ENCODE results near the gene IPCEF1.
A peak's percentile ranks its signal among the peaks of the same experiment; 100 is the strongest.

IPCEF1 gene

GRCh38 chr6:154154389-154154967 is 202.1 kb downstream of the IPCEF1 start:
- peak; percentile 61 for DNase-seq (ENCODE audit: extremely low read depth, low read depth)
- TF ChIP-seq, protein P1, sequence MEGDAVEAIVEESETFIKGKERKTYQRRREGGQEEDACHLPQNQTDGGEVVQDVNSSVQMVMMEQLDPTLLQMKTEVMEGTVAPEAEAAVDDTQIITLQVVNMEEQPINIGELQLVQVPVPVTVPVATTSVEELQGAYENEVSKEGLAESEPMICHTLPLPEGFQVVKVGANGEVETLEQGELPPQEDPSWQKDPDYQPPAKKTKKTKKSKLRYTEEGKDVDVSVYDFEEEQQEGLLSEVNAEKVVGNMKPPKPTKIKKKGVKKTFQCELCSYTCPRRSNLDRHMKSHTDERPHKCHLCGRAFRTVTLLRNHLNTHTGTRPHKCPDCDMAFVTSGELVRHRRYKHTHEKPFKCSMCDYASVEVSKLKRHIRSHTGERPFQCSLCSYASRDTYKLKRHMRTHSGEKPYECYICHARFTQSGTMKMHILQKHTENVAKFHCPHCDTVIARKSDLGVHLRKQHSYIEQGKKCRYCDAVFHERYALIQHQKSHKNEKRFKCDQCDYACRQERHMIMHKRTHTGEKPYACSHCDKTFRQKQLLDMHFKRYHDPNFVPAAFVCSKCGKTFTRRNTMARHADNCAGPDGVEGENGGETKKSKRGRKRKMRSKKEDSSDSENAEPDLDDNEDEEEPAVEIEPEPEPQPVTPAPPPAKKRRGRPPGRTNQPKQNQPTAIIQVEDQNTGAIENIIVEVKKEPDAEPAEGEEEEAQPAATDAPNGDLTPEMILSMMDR (IDR thresholded peaks at IDR 0.05; ENCODE audit: low read depth, low read length) = peak; percentile 63

DNA sequence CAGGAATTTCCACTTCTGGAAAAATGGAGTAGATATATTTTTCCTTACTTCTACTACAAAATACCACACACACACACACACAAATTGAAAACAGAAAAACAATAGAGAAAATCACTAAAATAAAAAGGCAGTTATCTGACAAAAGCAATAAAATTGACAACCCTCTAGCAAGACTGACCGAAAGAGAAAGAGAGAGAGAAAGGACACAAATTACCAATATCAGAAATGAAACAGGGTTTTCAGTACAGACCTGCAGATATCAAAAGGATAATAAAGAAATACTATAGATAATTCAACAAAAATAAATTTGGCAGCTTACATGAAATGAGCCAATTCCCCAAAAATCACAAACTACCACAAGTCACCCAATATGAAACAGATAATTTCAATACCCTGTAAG is 212.8 kb downstream of the IPCEF1 start:
- TF ChIP-seq, protein P1 (IDR thresholded peaks at IDR 0.05; ENCODE audit: low read depth, low read length) = no peak
- DNase-seq (ENCODE audit: extremely low read depth, low read depth) = no peak

GRCh38 chr6:154140743-154141142 is 215.9 kb downstream of the IPCEF1 start:
- DNase-seq (ENCODE audit: extremely low read depth, low read depth) = no peak
- TF ChIP-seq, protein P1 (IDR thresholded peaks at IDR 0.05; ENCODE audit: low read depth, low read length) = no peak

- DNase-seq (ENCODE audit: extremely low read depth, low read depth) = no peak
- TF ChIP-seq, protein P1 (IDR thresholded peaks at IDR 0.05; ENCODE audit: low read depth, low read length) = no peak
Observed at GRCh38 chr6:154139892-154140291, 216.7 kb downstream of the IPCEF1 start.

GRCh38 chr6:154138793-154139192 is 217.8 kb downstream of the IPCEF1 start:
- no peak for DNase-seq (ENCODE audit: extremely low read depth, low read depth)
- TF ChIP-seq, protein P1 (IDR thresholded peaks at IDR 0.05; ENCODE audit: low read depth, low read length) = no peak

DNA sequence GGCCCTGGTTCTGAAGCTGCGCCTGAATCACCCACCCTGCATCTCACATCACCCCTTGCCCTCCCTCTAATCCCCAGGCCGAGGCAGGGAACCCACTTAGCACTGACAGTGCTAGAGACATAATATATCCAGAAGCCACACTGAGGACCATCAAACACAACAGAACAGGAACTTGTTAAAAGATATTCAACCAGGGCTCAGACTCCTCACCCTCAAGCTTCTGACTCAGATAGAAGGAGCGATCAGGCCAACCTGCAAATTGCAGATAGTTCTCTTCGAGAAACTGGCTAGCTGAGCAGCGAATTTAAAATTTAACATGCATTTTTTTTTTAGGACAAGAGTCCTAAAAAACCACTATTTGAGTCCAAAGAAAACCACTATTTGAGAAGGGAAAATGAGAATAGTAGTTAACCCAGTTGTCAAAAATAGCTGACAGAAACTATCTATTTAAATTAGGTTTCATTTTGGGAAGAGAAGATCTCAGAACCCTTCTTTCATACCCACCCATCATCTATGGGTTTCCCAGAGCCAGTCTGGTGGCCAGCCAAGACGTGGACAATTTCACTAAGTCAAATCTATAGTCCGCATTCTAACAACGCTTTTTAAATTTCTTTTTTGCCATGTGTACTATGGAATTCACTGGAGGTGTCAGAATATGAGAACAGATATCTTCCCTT is 222.0 kb downstream of the IPCEF1 start:
- DNase-seq (ENCODE audit: extremely low read depth, low read depth) = no peak
- TF ChIP-seq, protein P1 (IDR thresholded peaks at IDR 0.05; ENCODE audit: low read depth, low read length) = no peak

DNA sequence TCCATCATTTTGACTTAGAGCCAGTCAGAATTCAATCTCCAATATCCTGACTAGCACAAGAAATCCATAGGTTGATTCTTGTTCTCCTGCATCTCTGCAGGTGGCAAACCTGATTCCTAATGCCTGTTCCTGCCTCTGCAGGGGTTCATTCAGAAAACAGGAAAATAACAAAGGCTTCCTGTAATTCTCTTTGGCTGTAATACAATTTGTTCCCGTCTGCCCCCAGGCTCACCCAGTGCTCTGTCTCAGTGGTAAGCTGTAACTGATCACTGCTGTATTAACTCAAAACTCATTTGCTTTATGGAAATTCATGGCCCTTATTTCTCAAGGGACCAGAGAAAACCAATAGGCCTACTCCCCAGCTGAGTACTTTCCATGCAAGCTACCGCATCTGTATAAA is 228.9 kb downstream of the IPCEF1 start:
- DNase-seq (ENCODE audit: extremely low read depth, low read depth) = no peak
- TF ChIP-seq, protein P1 (IDR thresholded peaks at IDR 0.05; ENCODE audit: low read depth, low read length) = no peak
